Mesenchymal stem cell (in vitro differentiated cells and primary cell): ENCODE results near the gene SUPT20HL2.

Experiments used
- DNase-seq: peaks from one replicate; pipeline ENCODE4 v3.0.0-alpha.2; 2013
- H2AFZ ChIP-seq: one replicate; pipeline ENCODE4 v1.6.1; 2013; ENCODE audit warnings: low read depth, mild to moderate bottlenecking, control low read depth, inconsistent platforms, low read length, moderate library complexity
- H2AK5ac ChIP-seq: 2 replicates; pipeline ENCODE4 v1.6.1; 2013; ENCODE audit warnings: low read length, moderate library complexity, mild to moderate bottlenecking, inconsistent platforms; ENCODE audit not compliant: severe bottlenecking
- H2BK120ac ChIP-seq: one replicate; pipeline ENCODE4 v1.6.1; 2013; ENCODE audit warnings: low read depth, mild to moderate bottlenecking, inconsistent platforms, low read length, moderate library complexity
- H2BK12ac ChIP-seq, 2 experiments: one replicate each; pipeline ENCODE4 v1.6.1; 2013; ENCODE audit warnings: inconsistent platforms in 2 of 2, low read length in 2 of 2, mild to moderate bottlenecking in 2 of 2, moderate library complexity in 2 of 2, control low read depth in 1 of 2
- H2BK15ac ChIP-seq: one replicate; pipeline ENCODE4 v1.6.1; 2013; ENCODE audit warnings: mild to moderate bottlenecking, low read depth, inconsistent platforms; ENCODE audit not compliant: poor library complexity, severe bottlenecking
- H2BK5ac ChIP-seq: 2 replicates; pipeline ENCODE4 v1.6.1; 2013; ENCODE audit warnings: low read depth, mild to moderate bottlenecking, low read length, control low read depth, inconsistent platforms; ENCODE audit not compliant: poor library complexity, severe bottlenecking
- H3K14ac ChIP-seq, 2 experiments: one replicate each; pipeline ENCODE4 v1.6.1; 2013; ENCODE audit warnings: inconsistent platforms in 2 of 2, low read length in 2 of 2, control low read depth in 1 of 2, mild to moderate bottlenecking in 1 of 2, moderate library complexity in 1 of 2
- H3K18ac ChIP-seq, 2 experiments: one replicate each; pipeline ENCODE4 v1.6.1; 2013; ENCODE audit warnings: inconsistent platforms in 2 of 2, low read length in 2 of 2, control low read depth in 1 of 2, low read depth in 1 of 2, mild to moderate bottlenecking in 1 of 2
- H3K23ac ChIP-seq, 2 experiments: one replicate each; pipeline ENCODE4 v1.6.1; 2013; ENCODE audit warnings: inconsistent platforms in 2 of 2, low read length in 2 of 2, mild to moderate bottlenecking in 2 of 2, moderate library complexity in 2 of 2, control low read depth in 1 of 2
- H3K27ac ChIP-seq: 2 replicates; pipeline ENCODE4 v1.5.1; 2013; ENCODE audit warnings: mild to moderate bottlenecking, moderate library complexity, low read length, control low read depth, inconsistent platforms; ENCODE audit not compliant: poor library complexity, severe bottlenecking
- H3K27me3 ChIP-seq, 2 experiments: 2 replicates each; pipeline versions ENCODE4 v1.6.1 to v1.7.0; 2013; ENCODE audit warnings: low read length in 2 of 2, mild to moderate bottlenecking in 2 of 2, moderate library complexity in 2 of 2, control low read depth in 1 of 2, inconsistent platforms in 1 of 2; ENCODE audit not compliant: control insufficient read depth in 1 of 2, insufficient read depth in 1 of 2
- H3K36me3 ChIP-seq, 2 experiments: 2 replicates each; pipeline versions ENCODE4 v1.6.1 to v1.7.0; 2013; ENCODE audit warnings: low read length in 2 of 2, control low read depth in 1 of 2, inconsistent platforms in 1 of 2, low read depth in 1 of 2, mild to moderate bottlenecking in 1 of 2; ENCODE audit not compliant: insufficient read depth in 2 of 2, control insufficient read depth in 1 of 2
- H3K4ac ChIP-seq, 2 experiments: one replicate each; pipeline ENCODE4 v1.6.1; 2013; ENCODE audit warnings: inconsistent platforms in 2 of 2, low read length in 2 of 2, mild to moderate bottlenecking in 2 of 2, moderate library complexity in 2 of 2, control low read depth in 1 of 2, low read depth in 1 of 2
- H3K4me1 ChIP-seq: 2 replicates; pipeline ENCODE4 v1.6.1; 2013; ENCODE audit warnings: low read depth, low read length, control low read depth; ENCODE audit not compliant: control insufficient read depth, insufficient read depth
- H3K4me2 ChIP-seq: 2 replicates; pipeline ENCODE4 v1.6.1; 2013; ENCODE audit warnings: low read length, mild to moderate bottlenecking, inconsistent platforms; ENCODE audit not compliant: poor library complexity, severe bottlenecking
- H3K4me3 ChIP-seq, 2 experiments: 2 replicates each; pipeline versions ENCODE4 v1.5.1 to v1.7.0; 2013; ENCODE audit warnings: low read length in 2 of 2, mild to moderate bottlenecking in 2 of 2, control low read depth in 1 of 2, low read depth in 1 of 2; ENCODE audit not compliant: insufficient read depth in 1 of 2
- H3K79me1 ChIP-seq: replicated peaks from 2 replicates; pipeline ENCODE4 v1.6.1; 2013; ENCODE audit warnings: mild to moderate bottlenecking, control low read depth, low read length, inconsistent platforms; ENCODE audit not compliant: poor library complexity, severe bottlenecking
- H3K9ac ChIP-seq: 2 replicates; pipeline ENCODE4 v1.7.0; 2013; ENCODE audit warnings: mild to moderate bottlenecking, low read length, moderate library complexity
- H3K9me3 ChIP-seq: 2 replicates; pipeline ENCODE4 v1.7.0; 2013; ENCODE audit warnings: mild to moderate bottlenecking, low read length; ENCODE audit not compliant: control insufficient read depth
- H4K8ac ChIP-seq: one replicate; pipeline ENCODE4 v1.6.1; 2013; ENCODE audit warnings: inconsistent platforms, mild to moderate bottlenecking, low read length, moderate library complexity
- H4K91ac ChIP-seq: one replicate; pipeline ENCODE4 v1.6.1; 2013; ENCODE audit warnings: mild to moderate bottlenecking, low read length, inconsistent platforms
- WGBS: methylation state at CpG from one replicate; pipeline ENCODE4 v1.1.7; 2013; ENCODE audit warnings: mixed read lengths; 5-methylcytosine and 5-hydroxymethylcytosine counted together

Gene SUPT20HL2

GRCh38 chrX:24341795-24342194 lies 27.9 kb upstream of the SUPT20HL2 start:
- no peaks in the 10 kb centered on the region for H3K4me1 ChIP-seq
- no peak overlapping the region for H2AFZ ChIP-seq
- no peak overlapping the region for H3K14ac ChIP-seq
- no peak overlapping the region for H2BK12ac ChIP-seq
- H2BK15ac ChIP-seq: no peak overlapping the region
- no peak overlapping the region for H2AK5ac ChIP-seq
- no peak overlapping the region for H3K18ac ChIP-seq
- peaks cover 0 to 8% of the 10 kb centered on the region in 2 experiments for H3K27me3 ChIP-seq
- no peak overlapping the region for H3K4me2 ChIP-seq
- H3K9ac ChIP-seq: peak overlapping the region; percentile 62
- H4K91ac ChIP-seq: no peak overlapping the region
- WGBS: no CpG with 5 or more reads among the region's 1 CpG
- H2BK120ac ChIP-seq: no peak overlapping the region
- no peak overlapping the region for H3K4me3 ChIP-seq
- H4K8ac ChIP-seq: no peak overlapping the region
- no peak overlapping the region for H2BK5ac ChIP-seq
- H3K9me3 ChIP-seq: no peaks in the 10 kb centered on the region
- no peak overlapping the region for H3K4ac ChIP-seq
- no peak overlapping the region for H3K27ac ChIP-seq
- no peak overlapping the region for H3K23ac ChIP-seq
- H3K36me3 ChIP-seq: no peaks in the 10 kb centered on the region
- DNase-seq: peak; percentile 78
- no peaks in the 10 kb centered on the region for H3K79me1 ChIP-seq

- Histone ChIP-seq H2AK5ac (no peak overlapping the region), H2BK5ac (no peak overlapping the region), H3K4ac (no peak overlapping the region), H2AFZ (no peak overlapping the region), H3K14ac (no peak overlapping the region), H3K27ac (no peak overlapping the region), H3K9ac (no peak overlapping the region), H2BK12ac (no peak overlapping the region), H2BK120ac (no peak overlapping the region), H3K27me3 (peaks cover 0 to 4% of the 10 kb centered on the region in 2 experiments), H3K4me2 (no peak overlapping the region), H4K8ac (no peak overlapping the region), H3K23ac (no peak overlapping the region), H2BK15ac (no peak overlapping the region), H3K18ac (no peak overlapping the region), H3K4me1 (no peaks in the 10 kb centered on the region), H3K36me3 (no peaks in the 10 kb centered on the region), H3K4me3 (no peak overlapping the region), H3K79me1 (no peaks in the 10 kb centered on the region), H3K9me3 (no peaks in the 10 kb centered on the region), H4K91ac (no peak overlapping the region)
- WGBS: 95% methylated on average over 1 of the region's 2 CpGs
- no peak for DNase-seq
These were observed 26.6 kb upstream of the SUPT20HL2 start for GRCh38 chrX:24340501-24340900.

GRCh38 chrX:24339911-24340310 lies 26.0 kb upstream of the SUPT20HL2 start:
- H3K14ac ChIP-seq: no peak overlapping the region
- H2AFZ ChIP-seq: no peak overlapping the region

GRCh38 chrX:24335871-24336270 lies 22.0 kb upstream of the SUPT20HL2 start:
- H3K4me2 ChIP-seq: no peak overlapping the region
- H3K9ac ChIP-seq: peak overlapping the region; percentile 59
- no peaks in the 10 kb centered on the region for H3K4me1 ChIP-seq
- no peak overlapping the region for H2BK15ac ChIP-seq
- H3K18ac ChIP-seq: no peak overlapping the region
- no peak overlapping the region for H3K4ac ChIP-seq
- no CpG with 5 or more reads among the region's 1 CpG for WGBS
- no peaks in the 10 kb centered on the region for H3K9me3 ChIP-seq
- no peak overlapping the region for H3K23ac ChIP-seq
- H3K36me3 ChIP-seq: no peaks in the 10 kb centered on the region
- no peak for DNase-seq
- H4K8ac ChIP-seq: no peak overlapping the region
- H3K4me3 ChIP-seq: no peak overlapping the region
- H3K27ac ChIP-seq: no peak overlapping the region
- no peak overlapping the region for H2BK5ac ChIP-seq
- H3K27me3 ChIP-seq: peaks cover 0 to 6% of the 10 kb centered on the region in 2 experiments
- no peak overlapping the region for H2BK120ac ChIP-seq
- no peak overlapping the region for H4K91ac ChIP-seq
- H3K79me1 ChIP-seq: no peaks in the 10 kb centered on the region
- no peak overlapping the region for H2AFZ ChIP-seq
- no peak overlapping the region for H3K14ac ChIP-seq
- no peak overlapping the region for H2AK5ac ChIP-seq
- no peak overlapping the region for H2BK12ac ChIP-seq

More at GRCh38 chrX:24339911-24340310, 26.0 kb upstream of the SUPT20HL2 start:
- H2AK5ac ChIP-seq: no peak overlapping the region
- no peaks in the 10 kb centered on the region for H3K36me3 ChIP-seq
- H3K79me1 ChIP-seq: no peaks in the 10 kb centered on the region
- no peaks in the 10 kb centered on the region for H3K4me1 ChIP-seq
- H3K9me3 ChIP-seq: no peaks in the 10 kb centered on the region
- DNase-seq: no peak
- no peak overlapping the region for H4K8ac ChIP-seq
- no peak overlapping the region for H2BK120ac ChIP-seq
- no peak overlapping the region for H3K23ac ChIP-seq
- no peak overlapping the region for H4K91ac ChIP-seq
- H3K9ac ChIP-seq: no peak overlapping the region
- no peak overlapping the region for H3K18ac ChIP-seq
- H2BK5ac ChIP-seq: no peak overlapping the region
- no peak overlapping the region for H2BK15ac ChIP-seq
- H3K4me3 ChIP-seq: no peak overlapping the region
- no peak overlapping the region for H3K27ac ChIP-seq
- H3K4ac ChIP-seq: no peak overlapping the region
- no peak overlapping the region for H2BK12ac ChIP-seq
- H3K4me2 ChIP-seq: no peak overlapping the region
- H3K27me3 ChIP-seq: peaks cover 0 to 4% of the 10 kb centered on the region in 2 experiments
